ENCODE data around the gene TMEM120A.
A peak's percentile ranks its signal among the peaks of the same experiment; 100 is the strongest.

Gene TMEM120A

GRCh38 chr7:75968012-75968411, 26.4 kb downstream of the TMEM120A start:
- no peak for TF ChIP-seq CTCF (conservative IDR thresholded peaks at IDR 0.05; ENCODE audit: low read length)
- no peak for DNase-seq (ENCODE audit: low read depth)
- no peak overlapping the region for H3K4me3 ChIP-seq (ENCODE audit: low read length)

GRCh38 chr7:75967487-75967997, 26.9 kb downstream of the TMEM120A start:
- peak; percentile 39 for DNase-seq (ENCODE audit: low read depth)
- no peak for TF ChIP-seq CTCF (conservative IDR thresholded peaks at IDR 0.05; ENCODE audit: low read length)
- no peak overlapping the region for H3K4me3 ChIP-seq (ENCODE audit: low read length)

GRCh38 chr7:75967055-75967454, 27.3 kb downstream of the TMEM120A start:
- DNase-seq (ENCODE audit: low read depth), result no peak
- TF ChIP-seq CTCF (conservative IDR thresholded peaks at IDR 0.05; ENCODE audit: low read length), result no peak
- H3K4me3 ChIP-seq (ENCODE audit: low read length), result no peak overlapping the region

- no peak for TF ChIP-seq CTCF (conservative IDR thresholded peaks at IDR 0.05; ENCODE audit: low read length)
- peak; percentile 81 for DNase-seq (ENCODE audit: low read depth)
Measured at GRCh38 chr7:75966190-75966961, 28.0 kb downstream of the TMEM120A start.

GRCh38 chr7:75965617-75966016, 28.8 kb downstream of the TMEM120A start:
- TF ChIP-seq CTCF (conservative IDR thresholded peaks at IDR 0.05; ENCODE audit: low read length), result no peak
- no peak for DNase-seq (ENCODE audit: low read depth)
- no peak overlapping the region for H3K4me3 ChIP-seq (ENCODE audit: low read length)

More at GRCh38 chr7:75966190-75966961, 28.0 kb downstream of the TMEM120A start:
- H3K4me3 ChIP-seq (ENCODE audit: low read length), result peak overlapping the region; percentile 36

GRCh38 chr7:75963381-75963995, 30.9 kb downstream of the TMEM120A start:
- no peak overlapping the region for H3K4me3 ChIP-seq (ENCODE audit: low read length)
- no peak for TF ChIP-seq CTCF (conservative IDR thresholded peaks at IDR 0.05; ENCODE audit: low read length)
- DNase-seq (ENCODE audit: low read depth), result no peak

Measured in AG10803 (cell line).